CD4-positive, alpha-beta T cell treated with Interleukin-4 for 1 hour (primary cell): Measurements from ENCODE around the gene PHRF1.
A peak's percentile ranks its signal among the peaks of the same experiment; 100 is the strongest.
"Not testable (repeated sequence)": the region's sequence is repeated elsewhere in the genome, so short reads cannot be mapped to it uniquely, and the experiment has no call there.

ENCODE experiments used
- DNase-seq, 2 donors: peaks; one replicate each; pipeline ENCODE4 v3.0.0-alpha.2; 2020 to 2022

PHRF1 gene

DNA sequence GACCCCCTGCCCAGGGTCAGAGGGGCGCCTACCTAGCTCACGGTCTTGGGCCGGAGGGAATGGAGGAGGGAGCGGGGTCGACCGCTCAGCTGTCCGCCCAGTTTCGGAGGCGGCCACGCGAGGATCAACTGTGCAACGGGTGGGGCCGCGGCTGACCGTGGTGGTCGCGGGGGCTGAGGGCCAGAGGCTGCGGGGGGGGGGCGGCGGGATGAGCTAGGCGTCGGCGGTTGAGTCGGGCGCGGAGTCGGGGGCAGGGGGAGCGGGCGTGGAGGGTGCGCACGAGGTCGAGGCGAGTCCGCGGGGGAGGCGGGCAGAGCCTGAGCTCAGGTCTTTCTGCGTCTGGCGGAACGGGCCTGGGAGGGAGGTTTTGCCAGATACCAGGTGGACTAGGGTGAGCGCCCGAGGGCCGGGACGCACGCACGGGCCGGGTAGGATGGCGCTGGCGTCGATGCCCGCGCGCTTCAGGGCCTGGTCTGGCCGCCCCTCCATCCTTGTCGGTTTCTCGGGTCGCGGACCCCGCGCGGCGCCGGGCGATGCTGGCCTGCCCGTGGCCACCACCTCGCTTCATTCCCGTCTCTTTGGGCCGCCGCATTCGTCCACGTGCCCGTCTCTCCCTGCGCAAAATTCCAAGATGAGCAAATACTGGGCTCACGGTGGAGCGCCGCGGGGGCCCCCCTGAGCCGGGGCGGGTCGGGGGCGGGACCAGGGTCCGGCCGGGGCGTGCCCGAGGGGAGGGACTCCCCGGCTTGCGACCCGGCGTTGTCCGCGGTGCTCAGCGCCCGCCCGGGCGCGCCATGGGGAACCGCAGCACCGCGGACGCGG lies 60.5 kb downstream of the PHRF1 start, which contains the start of gene DRD4:
TSS of gene DRD4 (plus strand) at position 759 of the 822 bp plus-strand sequence. CDS start at position 795, 36 bp downstream.
- DNase-seq = no peak

DNA sequence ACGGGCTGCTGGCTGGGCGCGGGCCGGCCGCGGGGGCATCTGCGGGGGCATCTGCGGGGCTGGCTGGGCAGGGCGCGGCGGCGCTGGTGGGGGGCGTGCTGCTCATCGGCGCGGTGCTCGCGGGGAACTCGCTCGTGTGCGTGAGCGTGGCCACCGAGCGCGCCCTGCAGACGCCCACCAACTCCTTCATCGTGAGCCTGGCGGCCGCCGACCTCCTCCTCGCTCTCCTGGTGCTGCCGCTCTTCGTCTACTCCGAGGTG lies 61.0 kb downstream of the PHRF1 start:
- DNase-seq = no peak

DNA sequence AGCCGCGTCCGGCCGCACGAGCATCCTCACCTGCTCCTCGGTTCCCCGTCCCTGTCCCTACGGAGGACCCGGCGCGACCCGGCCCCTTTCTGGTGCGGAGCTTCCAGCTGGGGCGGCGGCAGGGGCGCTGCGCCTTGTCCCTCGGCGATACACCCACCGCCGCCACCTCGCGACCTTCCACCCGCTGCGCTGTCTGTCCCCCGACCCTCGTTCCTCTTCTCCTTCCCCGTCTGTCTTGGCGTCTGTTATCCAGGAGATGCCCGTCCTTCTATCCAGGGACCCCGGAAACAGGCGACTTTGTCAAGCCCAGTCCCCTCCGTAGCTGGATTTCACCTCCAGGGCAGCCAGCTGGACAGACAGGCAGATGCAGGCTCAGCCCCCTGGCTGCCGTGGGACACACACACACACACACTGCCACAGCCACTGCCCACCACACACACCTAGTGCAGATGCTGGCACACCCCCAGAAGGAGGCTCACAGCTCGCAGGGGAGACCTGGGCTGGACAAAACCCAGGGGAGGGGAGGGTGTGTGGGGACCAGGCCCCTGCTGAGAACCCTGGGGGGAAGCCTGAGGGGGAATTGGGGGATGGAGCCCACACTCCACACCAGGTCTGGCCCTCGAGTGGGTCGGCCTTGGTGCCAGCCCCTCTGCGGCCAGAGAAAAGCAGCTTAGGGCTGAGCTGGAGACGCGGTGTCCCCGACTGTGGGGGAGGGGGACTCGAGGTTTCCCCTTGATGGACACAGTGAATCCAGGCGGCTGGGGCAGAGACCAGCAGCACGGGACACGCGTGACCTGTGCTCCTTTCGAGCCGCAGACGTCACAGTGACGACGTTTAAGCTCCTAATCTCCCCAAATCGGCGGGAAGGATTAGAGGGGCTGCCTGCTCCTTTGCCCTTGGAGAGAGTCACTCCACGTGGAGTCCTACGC lies 61.6 kb downstream of the PHRF1 start:
- no peak for DNase-seq

DNA sequence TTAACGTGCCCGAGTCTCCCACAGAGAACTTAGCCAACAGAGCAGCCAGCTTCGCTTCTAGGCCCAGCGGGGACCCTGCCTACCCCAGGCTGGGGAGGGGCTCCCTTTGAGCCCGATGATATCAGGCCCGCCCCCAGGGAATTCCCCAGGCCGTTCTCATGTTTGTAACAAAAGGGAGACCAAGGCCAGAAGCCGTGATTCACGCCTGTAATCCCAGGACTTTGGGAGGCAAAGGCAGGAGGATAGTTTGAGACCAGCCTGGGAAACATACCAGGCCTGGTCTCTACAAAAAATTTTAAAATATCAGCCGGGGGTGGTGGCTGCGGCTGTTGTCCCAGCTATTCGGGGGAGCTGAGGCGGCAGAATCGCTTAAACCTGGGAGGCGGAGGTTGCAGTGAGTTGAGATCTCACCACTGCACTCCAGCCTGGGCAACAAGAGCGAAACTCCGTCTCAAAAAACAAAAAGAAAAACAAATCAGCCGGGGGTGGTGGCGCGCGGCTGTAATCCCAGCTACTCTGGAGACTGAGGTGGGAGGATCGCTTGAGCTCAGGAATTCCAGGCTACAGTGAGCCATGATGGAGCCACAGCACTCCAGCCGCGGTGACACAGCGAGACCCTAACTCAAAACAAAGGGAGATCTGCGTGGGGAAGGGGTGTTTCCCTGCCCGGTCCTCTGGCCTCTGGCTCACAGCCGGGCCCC lies 62.5 kb downstream of the PHRF1 start:
- no peak for DNase-seq

DNA sequence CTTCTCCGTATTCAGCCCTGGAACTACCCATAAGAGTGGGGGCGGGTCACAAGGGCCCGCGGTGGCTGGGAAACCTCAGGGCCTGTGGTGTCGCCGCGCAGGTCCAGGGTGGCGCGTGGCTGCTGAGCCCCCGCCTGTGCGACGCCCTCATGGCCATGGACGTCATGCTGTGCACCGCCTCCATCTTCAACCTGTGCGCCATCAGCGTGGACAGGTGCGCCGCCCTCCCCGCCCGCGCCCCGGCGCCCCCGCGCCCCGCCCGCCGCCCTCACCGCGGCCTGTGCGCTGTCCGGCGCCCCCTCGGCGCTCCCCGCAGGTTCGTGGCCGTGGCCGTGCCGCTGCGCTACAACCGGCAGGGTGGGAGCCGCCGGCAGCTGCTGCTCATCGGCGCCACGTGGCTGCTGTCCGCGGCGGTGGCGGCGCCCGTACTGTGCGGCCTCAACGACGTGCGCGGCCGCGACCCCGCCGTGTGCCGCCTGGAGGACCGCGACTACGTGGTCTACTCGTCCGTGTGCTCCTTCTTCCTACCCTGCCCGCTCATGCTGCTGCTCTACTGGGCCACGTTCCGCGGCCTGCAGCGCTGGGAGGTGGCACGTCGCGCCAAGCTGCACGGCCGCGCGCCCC lies 63.2 kb downstream of the PHRF1 start:
- DNase-seq = no peak

DNA sequence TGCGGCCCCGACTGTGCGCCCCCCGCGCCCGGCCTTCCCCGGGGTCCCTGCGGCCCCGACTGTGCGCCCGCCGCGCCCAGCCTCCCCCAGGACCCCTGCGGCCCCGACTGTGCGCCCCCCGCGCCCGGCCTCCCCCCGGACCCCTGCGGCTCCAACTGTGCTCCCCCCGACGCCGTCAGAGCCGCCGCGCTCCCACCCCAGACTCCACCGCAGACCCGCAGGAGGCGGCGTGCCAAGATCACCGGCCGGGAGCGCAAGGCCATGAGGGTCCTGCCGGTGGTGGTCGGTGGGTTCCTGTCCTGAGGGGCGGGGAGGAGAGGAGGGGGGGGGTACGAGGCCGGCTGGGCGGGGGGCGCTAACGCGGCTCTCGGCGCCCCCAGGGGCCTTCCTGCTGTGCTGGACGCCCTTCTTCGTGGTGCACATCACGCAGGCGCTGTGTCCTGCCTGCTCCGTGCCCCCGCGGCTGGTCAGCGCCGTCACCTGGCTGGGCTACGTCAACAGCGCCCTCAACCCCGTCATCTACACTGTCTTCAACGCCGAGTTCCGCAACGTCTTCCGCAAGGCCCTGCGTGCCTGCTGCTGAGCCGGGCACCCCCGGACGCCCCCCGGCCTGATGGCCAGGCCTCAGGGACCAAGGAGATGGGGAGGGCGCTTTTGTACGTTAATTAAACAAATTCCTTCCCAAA lies 63.9 kb downstream of the PHRF1 start:
- DNase-seq = peak in 1 of 2 donors; percentile 28

DNA sequence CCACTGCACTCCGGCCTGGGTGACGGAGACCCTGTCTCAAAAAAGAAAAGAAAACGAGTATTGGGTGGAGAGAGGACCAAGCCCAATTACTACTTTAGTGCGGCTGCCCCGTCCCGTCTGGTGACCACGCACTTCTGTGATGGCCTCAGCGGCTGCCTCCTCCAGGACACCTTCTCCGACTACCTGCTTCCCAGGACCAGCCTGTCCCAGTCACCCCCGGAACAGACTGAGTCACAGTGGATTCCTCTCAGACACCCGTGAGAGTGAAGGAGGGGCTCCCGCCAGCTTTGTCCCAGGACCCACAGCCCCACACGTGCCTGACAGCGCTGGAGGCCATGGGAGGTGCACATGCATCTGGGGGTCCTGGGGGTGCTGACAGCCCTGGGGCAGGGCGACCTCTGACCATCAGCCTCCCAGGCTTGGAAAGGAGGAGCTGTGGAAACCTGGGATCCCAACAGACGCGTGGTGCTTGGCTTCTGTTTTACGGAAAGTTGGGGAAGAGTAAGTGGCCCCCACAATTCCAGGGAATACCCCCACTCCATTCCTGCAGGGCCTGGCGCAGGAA lies 65.6 kb downstream of the PHRF1 start:
- DNase-seq = no peak

DNA sequence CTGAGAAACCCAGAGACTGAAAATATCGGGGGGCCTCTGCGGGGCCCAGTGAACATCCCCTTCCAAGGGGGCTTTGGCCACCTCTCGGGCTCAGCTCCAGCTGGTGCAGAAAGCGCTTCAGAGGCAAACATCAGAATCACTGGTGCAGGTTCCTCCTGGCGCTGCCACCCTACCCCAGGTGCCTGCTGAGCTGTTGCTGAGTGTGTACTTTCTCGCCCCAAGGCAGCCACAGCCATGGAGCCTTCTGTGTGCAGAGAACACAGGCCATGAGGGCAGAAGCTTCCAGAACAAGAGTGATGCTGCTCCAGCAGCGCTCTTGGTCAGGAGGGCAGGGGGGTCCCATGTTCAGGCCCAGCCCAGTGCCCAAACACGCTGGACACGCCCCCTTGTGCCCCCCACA lies 67.1 kb downstream of the PHRF1 start:
- DNase-seq = no peak

DNA sequence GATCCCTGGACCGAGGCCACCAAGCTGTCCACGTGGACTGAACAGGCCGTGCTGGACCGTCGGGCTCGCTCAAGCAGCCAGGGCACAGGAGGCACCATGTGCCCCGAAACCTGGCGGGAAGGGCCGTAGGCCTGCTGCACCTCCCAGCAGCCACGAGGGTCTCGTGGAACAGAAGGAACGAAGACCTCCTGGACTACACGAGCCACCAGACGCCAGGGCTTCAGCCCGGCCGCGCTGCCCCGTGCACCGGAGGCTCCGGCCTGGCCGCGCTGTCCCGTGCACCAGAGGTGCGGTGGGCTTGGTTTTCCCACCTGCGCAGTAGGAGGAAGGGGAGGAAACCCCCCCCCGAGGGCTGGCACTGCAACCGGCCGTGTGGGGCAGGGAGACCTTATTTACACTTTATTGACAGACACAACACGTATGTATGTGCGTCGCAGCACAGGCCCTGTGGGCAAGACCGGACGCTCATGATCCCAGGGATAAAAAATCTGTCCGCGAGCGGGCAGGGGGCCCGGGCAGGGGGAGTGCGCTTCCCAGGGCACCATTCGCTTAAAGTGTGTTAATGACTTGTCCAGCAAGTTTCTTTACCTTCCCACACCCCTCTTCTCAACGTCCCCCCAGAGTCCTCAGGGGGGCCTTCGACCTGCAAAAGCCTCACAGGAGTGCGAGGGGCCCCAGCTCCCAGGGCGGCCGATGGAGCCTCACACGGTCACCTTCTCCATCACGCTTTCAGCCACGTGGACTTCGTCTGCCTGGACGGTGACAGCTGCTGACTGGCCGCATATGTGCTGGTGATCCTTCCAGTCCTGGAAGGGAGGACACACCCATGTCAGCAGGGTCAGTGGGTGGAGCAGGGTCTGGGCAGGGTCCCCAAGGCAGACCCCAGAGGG lies 67.8 kb downstream of the PHRF1 start:
- DNase-seq = no peak

DNA sequence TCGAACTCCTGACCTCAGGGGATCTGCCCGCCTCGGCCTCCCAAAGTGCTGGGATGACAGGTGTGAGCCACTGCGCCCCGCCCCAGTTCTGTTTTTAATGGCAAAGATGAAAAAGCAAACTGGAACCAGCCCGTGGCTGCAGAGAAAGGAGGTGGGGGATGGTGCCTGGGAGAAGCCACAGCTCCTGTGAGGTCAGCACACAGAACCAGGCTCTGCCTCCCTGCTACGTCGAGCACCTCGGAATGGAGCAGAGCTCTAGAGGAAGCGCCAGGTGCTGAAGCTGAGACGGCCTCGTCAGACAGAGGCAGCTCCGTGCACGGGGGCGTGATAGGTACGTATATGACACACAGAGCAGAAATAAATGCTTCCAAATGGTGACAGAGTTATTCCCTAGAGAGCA lies 69.3 kb downstream of the PHRF1 start:
- DNase-seq = no peak

DNA sequence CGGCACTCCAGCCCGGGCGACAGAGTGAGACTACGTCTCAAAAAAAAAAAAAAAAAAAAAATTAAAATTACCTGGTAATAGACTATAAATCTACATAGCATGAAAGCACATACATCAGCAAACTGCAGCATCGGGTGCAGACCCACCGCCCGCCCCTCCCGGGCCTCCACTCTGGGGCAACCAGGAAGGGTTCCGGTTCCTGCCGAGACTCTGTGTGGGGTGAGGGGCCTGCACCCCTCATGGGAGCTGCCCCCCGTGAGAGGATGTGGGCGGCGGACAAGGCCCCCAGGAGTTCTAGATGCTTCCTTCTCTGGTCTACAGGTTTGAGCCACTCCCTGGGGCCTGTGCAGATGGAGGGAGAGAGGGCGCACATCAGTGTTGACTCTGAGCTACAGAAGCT lies 69.9 kb downstream of the PHRF1 start:
- DNase-seq = no peak

DNA sequence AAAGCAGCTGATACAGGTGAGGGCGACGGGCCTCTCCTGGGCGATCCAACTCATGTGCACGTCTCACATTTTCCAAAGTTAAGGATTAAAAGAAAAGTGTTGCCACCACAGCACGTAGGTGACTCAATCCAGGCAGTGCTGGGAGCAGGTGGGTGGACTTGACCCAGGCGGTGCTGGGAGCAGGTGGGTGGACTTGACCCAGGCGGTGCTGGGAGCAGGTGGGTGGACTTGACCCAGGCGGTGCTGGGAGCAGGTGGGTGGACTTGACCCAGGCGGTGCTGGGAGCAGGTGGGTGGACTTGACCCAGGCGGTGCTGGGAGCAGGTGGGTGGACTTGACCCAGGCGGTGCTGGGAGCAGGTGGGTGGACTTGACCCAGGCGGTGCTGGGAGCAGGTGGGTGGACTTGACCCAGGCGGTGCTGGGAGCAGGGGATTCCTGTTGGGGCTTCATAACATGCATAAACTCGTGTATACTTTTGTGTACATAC lies 71.4 kb downstream of the PHRF1 start:
- DNase-seq = not testable (repeated sequence)

DNA sequence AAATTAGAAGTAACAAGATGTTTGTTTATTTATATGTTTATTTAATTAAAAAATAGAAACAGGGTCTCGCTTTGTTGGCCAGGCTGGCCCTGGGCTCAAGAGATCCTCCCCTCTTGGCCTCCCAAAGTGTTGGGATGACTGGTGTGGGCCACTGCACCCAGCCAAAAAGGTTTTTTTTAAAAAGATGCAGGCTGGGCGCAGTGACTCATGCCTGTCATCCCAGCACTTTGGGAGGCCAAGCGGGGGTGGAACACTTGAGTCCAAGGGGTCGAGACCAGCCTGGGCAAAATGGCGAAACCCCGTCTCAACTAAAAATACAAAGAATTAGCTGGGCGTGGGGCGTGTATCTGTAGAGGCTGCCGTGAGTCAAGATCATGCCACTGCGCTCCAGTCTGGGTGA lies 74.2 kb downstream of the PHRF1 start:
- no peak for DNase-seq

DNA sequence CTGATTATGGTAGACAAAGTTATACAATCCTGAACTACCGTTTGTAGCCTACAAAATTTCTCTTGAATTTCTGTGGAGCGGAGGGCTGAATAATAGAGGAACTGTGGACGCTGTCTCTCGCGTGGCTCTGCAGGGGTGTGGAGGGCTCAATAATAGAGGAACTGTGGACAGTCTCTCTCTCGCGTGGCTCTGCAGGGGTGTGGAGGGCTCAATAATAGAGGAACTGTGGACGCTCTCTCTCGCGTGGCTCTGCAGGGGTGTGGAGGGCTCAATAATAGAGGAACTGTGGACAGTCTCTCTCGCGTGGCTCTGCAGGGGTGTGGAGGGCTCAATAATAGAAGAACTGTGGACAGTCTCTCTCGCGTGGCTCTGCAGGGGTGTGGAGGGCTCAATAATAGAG lies 76.9 kb downstream of the PHRF1 start:
- DNase-seq = peak in 1 of 2 donors; percentile 17

DNA sequence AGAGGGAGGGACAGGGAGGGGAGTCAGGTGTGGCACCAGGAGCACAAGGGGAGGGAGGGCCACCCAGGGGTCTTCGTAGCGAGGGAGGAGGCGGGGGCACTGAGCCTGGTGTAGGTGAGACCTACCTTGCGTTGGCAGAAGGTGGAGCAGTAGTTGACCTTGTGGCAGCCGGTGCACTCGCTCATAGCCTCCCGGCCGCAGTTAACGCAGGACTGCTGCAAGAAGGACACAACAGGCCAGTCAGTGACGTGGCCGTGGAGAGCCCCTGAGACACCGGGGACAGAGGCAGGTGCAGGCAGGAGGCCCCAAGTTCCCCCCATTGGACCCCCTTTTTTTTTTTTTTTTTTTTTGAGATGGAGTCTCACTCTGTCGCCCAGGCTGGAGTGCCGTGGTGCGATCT lies 77.6 kb downstream of the PHRF1 start:
- no peak for DNase-seq

DNA sequence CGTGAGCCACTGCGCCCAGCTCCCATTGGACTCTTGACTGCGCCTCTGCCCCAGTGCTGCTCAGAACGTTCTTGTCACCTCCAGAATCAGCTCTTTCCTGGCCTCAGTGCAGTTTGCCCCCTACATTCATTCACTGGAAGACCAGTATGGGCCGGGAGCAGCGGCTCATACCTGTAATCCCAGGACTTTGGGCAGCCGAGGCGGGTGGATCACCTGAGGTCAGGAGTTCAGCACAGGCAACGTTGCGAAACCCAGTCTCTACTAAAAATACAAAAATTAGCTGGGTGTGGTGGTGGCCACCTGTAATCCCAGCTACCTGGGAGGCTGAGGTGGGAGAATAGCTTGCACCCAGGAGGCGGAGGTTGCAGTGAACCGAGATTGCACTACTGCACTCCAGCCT lies 78.2 kb downstream of the PHRF1 start:
- not testable (repeated sequence) for DNase-seq

DNA sequence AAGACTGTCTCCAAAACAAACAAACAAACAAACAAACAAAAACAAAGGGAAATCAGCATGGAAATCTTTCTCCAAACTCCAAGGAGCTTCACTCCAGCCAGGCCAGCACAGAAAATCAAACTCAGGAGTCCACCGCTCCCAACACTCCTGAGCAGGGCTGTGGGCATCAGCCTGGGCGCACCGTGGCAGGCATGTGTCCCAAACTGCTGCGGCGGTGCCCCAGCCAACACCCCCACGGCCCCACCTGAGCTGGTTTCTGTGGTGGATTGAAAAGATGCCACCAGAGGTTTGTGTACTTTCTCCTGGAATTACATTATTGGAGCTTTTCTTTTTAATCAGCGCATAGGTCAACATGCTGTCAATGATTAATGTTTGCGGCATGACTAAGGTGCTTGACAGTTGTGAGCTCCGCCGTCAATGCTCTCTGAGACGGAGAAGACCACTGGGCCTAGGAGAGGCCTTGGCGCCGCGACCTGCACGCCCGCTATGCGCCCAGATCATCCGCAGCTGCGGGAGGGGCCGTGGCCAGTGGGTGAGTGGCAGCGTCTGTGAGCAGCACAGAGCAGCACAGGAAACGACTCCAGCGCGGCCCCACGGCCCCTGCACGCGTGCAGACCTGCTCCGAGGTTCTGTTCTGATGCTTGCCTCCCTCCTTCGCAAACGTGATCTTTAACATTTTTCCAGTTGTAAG lies 78.9 kb downstream of the PHRF1 start:
- DNase-seq = no peak

DNA sequence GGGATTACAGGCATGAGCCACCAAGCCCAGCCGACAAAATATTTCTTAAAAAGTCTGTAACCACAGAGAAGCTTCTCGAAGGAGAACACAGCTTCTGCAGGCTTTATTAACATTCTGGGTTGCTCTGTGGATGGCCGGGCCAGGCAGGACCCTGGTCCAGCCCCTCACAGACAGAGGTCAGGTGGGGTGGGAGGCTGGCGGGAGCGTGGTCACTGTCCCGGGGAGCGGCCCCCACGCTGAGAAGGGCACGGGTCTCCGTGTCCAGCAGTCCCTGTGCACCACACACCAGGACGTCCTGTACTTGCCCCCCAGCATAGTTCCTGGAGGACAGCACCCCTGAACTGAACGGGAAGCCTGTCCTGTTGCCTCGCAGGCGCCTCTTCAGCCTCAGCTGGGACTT lies 80.2 kb downstream of the PHRF1 start:
- no peak for DNase-seq

DNA sequence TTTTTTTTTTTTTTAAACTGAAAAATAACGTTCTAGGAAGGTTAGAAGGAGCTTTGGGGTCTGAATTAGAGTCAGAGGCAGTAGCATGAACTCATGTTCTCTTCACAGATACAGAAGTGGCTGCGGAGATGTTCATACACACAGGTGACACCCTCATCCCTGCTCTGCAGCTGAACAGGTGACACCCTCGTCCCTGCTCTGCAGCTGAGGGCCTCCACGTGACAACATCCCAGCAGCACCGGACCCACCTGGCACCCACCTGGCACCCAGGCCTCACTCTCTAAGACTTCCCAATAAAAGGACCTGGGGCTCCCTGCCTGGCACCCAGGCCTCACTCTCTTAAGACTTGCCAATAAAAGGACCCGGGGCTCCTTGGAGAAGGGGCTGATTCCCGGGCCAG lies 80.6 kb downstream of the PHRF1 start:
- no peak for DNase-seq

DNA sequence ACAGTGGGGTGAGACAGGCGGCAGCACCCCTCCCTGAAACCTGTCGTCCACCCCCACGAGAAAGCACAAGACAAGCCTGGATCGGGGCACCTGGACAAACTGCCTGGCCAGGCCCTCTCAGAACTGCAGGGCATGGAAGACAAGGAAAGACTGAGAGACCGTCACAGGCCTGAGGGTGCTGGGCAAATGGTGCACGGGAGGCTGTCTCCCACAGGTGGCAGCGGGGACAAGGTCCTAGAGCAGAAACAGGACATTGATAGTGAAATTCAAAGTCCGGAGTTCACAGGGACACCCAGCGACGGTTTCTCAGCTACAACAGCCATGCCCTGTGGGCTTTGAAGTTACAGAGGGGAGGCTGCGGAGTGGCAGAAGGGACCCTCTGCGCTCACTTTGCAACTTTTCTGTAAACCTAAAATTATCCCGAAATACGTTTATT lies 81.4 kb downstream of the PHRF1 start:
- no peak for DNase-seq
